K562 (cell line): ENCODE results near the gene TRIM4. TPM values are rescaled to one million over a fixed set of nuclear protein-coding genes. Genes with fewer than 3 reads are reported as not detected.
A peak's percentile ranks its signal among the peaks of the same experiment; 100 is the strongest.

Experiments used
- ATF1 ChIP-seq, 2 experiments: fragments of 450-650 bp in 1 of 2; IDR thresholded peaks; 2 replicates each; pipeline ENCODE4 v1.6.1; 2016; ENCODE audit warnings: missing compliant biosample characterization in 1 of 2, missing genetic modification characterization in 1 of 2
- CBFA2T2 ChIP-seq: fragments of 450-650 bp; conservative IDR thresholded peaks from 2 replicates; pipeline ENCODE4 v1.6.1; 2017; ENCODE audit warnings: mild to moderate bottlenecking
- CBX5 ChIP-seq: IDR thresholded peaks from 2 replicates; pipeline ENCODE4 v1.6.1; 2014; ENCODE audit warnings: low read depth, borderline replicate concordance
- GTF2A2 ChIP-seq: IDR thresholded peaks from 2 replicates; pipeline ENCODE4 v1.6.1; 2016; ENCODE audit warnings: mild to moderate bottlenecking, missing genetic modification characterization, missing compliant biosample characterization
- NFE2 ChIP-seq: IDR thresholded peaks from 2 replicates; pipeline ENCODE4 v1.6.1; 2014; ENCODE audit warnings: antibody characterized with exemption, low read depth
- POLR3G ChIP-seq: IDR thresholded peaks from 2 replicates; pipeline ENCODE4 v1.6.1; 2011; ENCODE audit not compliant: insufficient read length, insufficient replicate concordance; ENCODE audit errors: extremely low read depth
- RHOXF2B ChIP-seq: fragments of 250-450 bp; sonication (Bioruptor Pico); conservative IDR thresholded peaks from 2 replicates; pipeline ENCODE4 v1.5.1; 2021
- SIRT6 ChIP-seq: IDR thresholded peaks from one replicate; pipeline ENCODE4 v1.6.1; 2012; ENCODE audit warnings: low read depth, mild to moderate bottlenecking, control low read depth, inconsistent platforms, low read length, moderate library complexity
- SLC30A9 ChIP-seq: fragments of 250-450 bp; sonication (Bioruptor Pico); IDR thresholded peaks from 2 replicates; pipeline ENCODE4 v1.8.0; 2022; ENCODE audit warnings: mild to moderate bottlenecking, moderate library complexity
- STAT5A ChIP-seq: IDR thresholded peaks from 2 replicates; pipeline ENCODE4 v1.6.1; 2012; ENCODE audit warnings: low read length, inconsistent platforms, borderline replicate concordance
- ZNF143 ChIP-seq: sonication (generic); formaldehyde crosslinking; IDR thresholded peaks from 2 replicates; pipeline ENCODE4 v1.9.0; 2022; ENCODE audit warnings: mild to moderate bottlenecking, missing genetic modification reagents
- ZNF778 ChIP-seq: fragments of 450-650 bp; formaldehyde crosslinking; IDR thresholded peaks from 2 replicates; pipeline ENCODE4 v1.4.0; 2020; ENCODE audit warnings: mild to moderate bottlenecking, moderate library complexity
- polyA plus RNA-seq, 8 experiments: library from polyadenylated mRNA; depleted of rRNA in 4 of 8; stranded (reverse) in 5 of 8; unstranded in 3 of 8; fragments of >200 nt; fragmentation: Nextera tagmentation in 2 of 8; fragmentation: Illumina TruSeq in 1 of 8; extraction: Ambion mirVana in 2 of 8; extraction: Trizol in 1 of 8; gene quantifications; 2 replicates each; pipeline versions ENCODE4 v1.2.1 to v1.2.3, GENCODE V29; 2011 to 2014; ENCODE audit warnings: inconsistent platforms in 1 of 8, missing spikeins in 1 of 8
- total RNA-seq, 7 experiments: library from RNA; depleted of rRNA in 6 of 7; stranded (reverse); fragments of >200 nt in 6 of 7; fragmentation: Illumina TruSeq in 2 of 7; extraction: Trizol in 2 of 7; gene quantifications; 2 replicates each; pipeline versions ENCODE4 v1.2.1 to v1.2.3, GENCODE V29; 2011 to 2021; ENCODE audit warnings: low replicate concordance in 1 of 7
- TF ChIP-seq, protein P1 (sequence below): fragments of 450-650 bp; IDR thresholded peaks from 2 replicates; pipeline ENCODE4 v1.6.1; 2016; ENCODE audit warnings: low read depth, mild to moderate bottlenecking, moderate library complexity
- TF ChIP-seq, protein P2 (sequence below): sonication (generic); formaldehyde crosslinking; IDR thresholded peaks from 2 replicates; pipeline ENCODE4 v1.8.1; 2023; ENCODE audit warnings: mild to moderate bottlenecking, missing genetic modification reagents
- TF ChIP-seq, protein P3 (sequence below): fragments of 450-650 bp; formaldehyde crosslinking; IDR thresholded peaks from 2 replicates; pipeline ENCODE4 v1.4.0; 2022; ENCODE audit warnings: missing genetic modification characterization
- TF ChIP-seq, protein P4 (sequence below): fragments of 450-650 bp; formaldehyde crosslinking; conservative IDR thresholded peaks from 2 replicates; pipeline ENCODE4 v1.4.0; 2022; ENCODE audit warnings: mild to moderate bottlenecking, missing genetic modification characterization
- TF ChIP-seq, protein P5 (sequence below), 2 experiments: IDR thresholded peaks; 2 replicates each; pipeline ENCODE4 v1.6.1; 2012; ENCODE audit warnings: improper control_type of control experiment in 2 of 2, low read depth in 2 of 2, low read length in 2 of 2, borderline replicate concordance in 1 of 2
- TF ChIP-seq, protein P6 (sequence below): sonication (generic); formaldehyde crosslinking; IDR thresholded peaks from 2 replicates; pipeline ENCODE4 v1.8.0; 2022; ENCODE audit warnings: missing genetic modification reagents, mild to moderate bottlenecking, borderline replicate concordance

The TRIM4 gene
- total and polyA plus RNA-seq, 9 of the 15 experiments (the other 6 are each of a cell fraction or from before 2014, with no cell fraction given) = 6.2 to 28.3 (median 22.4) TPM

DNA sequence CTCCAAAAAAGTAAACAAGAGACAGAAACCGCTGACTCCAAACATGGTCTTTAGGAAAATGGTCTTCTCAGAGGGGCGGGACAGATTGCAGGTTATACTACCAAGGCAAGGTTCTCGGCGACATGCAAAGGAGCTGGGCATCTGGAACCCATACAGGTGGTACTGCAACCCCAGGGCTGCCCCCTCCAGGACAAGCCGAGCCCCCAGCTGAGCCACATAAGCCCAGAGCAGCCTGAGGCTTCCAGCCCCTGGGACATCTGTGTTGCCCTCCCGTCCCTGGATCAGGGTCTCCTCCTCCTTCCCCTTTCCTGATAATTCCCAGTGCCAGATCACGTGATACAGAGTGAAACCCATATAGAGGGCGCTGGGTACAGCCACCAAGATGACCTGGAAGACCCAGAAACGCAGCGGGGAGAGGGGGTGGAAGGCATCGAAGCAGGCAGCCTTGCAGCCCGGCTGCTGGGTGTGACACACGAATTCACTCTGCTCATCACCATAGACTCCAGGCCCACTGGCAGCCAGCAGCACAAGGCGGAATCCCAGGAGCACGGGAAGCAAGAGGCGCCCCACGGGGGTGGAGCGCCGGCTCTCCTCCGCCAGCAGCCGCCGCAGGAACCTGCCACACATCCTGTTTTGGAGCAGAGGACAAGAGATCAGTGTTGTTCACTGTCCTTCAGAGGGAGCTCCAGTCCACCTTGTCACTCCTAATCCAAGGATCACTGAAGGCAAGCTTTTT, 9.8 kb upstream of the TRIM4 start, which contains the start of gene GJC3 (continued):
- TF ChIP-seq GTF2A2 (tag) (no peak), POLR3G (no peak), NFE2 (no peak), SLC30A9 (no peak), SIRT6 (no peak), ZNF778 (CRISPR knock-in tag) (no peak), RHOXF2B (CRISPR knock-in tag) (no peak), STAT5A (no peak), ZNF143 (CRISPR knock-in tag) (no peak), ATF1 (CRISPR knock-in tag; IDR thresholded peaks at IDR 0.05) (no peak), ATF1 (tag; IDR thresholded peaks at IDR 0.05) (0 out of 2 replicates have a peak, but pooled peaks have one; percentile 12), CBFA2T2 (peak; percentile 56), CBX5 (no peak)
- TF ChIP-seq, protein P1, sequence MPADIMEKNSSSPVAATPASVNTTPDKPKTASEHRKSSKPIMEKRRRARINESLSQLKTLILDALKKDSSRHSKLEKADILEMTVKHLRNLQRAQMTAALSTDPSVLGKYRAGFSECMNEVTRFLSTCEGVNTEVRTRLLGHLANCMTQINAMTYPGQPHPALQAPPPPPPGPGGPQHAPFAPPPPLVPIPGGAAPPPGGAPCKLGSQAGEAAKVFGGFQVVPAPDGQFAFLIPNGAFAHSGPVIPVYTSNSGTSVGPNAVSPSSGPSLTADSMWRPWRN = no peak
- TF ChIP-seq, protein P2, sequence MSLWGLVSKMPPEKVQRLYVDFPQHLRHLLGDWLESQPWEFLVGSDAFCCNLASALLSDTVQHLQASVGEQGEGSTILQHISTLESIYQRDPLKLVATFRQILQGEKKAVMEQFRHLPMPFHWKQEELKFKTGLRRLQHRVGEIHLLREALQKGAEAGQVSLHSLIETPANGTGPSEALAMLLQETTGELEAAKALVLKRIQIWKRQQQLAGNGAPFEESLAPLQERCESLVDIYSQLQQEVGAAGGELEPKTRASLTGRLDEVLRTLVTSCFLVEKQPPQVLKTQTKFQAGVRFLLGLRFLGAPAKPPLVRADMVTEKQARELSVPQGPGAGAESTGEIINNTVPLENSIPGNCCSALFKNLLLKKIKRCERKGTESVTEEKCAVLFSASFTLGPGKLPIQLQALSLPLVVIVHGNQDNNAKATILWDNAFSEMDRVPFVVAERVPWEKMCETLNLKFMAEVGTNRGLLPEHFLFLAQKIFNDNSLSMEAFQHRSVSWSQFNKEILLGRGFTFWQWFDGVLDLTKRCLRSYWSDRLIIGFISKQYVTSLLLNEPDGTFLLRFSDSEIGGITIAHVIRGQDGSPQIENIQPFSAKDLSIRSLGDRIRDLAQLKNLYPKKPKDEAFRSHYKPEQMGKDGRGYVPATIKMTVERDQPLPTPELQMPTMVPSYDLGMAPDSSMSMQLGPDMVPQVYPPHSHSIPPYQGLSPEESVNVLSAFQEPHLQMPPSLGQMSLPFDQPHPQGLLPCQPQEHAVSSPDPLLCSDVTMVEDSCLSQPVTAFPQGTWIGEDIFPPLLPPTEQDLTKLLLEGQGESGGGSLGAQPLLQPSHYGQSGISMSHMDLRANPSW (CRISPR knock-in tag) = no peak
- TF ChIP-seq, protein P3, sequence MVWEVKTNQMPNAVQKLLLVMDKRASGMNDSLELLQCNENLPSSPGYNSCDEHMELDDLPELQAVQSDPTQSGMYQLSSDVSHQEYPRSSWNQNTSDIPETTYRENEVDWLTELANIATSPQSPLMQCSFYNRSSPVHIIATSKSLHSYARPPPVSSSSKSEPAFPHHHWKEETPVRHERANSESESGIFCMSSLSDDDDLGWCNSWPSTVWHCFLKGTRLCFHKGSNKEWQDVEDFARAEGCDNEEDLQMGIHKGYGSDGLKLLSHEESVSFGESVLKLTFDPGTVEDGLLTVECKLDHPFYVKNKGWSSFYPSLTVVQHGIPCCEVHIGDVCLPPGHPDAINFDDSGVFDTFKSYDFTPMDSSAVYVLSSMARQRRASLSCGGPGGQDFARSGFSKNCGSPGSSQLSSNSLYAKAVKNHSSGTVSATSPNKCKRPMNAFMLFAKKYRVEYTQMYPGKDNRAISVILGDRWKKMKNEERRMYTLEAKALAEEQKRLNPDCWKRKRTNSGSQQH (CRISPR knock-in tag) = no peak
- TF ChIP-seq, protein P4, sequence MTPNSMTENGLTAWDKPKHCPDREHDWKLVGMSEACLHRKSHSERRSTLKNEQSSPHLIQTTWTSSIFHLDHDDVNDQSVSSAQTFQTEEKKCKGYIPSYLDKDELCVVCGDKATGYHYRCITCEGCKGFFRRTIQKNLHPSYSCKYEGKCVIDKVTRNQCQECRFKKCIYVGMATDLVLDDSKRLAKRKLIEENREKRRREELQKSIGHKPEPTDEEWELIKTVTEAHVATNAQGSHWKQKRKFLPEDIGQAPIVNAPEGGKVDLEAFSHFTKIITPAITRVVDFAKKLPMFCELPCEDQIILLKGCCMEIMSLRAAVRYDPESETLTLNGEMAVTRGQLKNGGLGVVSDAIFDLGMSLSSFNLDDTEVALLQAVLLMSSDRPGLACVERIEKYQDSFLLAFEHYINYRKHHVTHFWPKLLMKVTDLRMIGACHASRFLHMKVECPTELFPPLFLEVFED (CRISPR knock-in tag) = no peak
- TF ChIP-seq, protein P5, sequence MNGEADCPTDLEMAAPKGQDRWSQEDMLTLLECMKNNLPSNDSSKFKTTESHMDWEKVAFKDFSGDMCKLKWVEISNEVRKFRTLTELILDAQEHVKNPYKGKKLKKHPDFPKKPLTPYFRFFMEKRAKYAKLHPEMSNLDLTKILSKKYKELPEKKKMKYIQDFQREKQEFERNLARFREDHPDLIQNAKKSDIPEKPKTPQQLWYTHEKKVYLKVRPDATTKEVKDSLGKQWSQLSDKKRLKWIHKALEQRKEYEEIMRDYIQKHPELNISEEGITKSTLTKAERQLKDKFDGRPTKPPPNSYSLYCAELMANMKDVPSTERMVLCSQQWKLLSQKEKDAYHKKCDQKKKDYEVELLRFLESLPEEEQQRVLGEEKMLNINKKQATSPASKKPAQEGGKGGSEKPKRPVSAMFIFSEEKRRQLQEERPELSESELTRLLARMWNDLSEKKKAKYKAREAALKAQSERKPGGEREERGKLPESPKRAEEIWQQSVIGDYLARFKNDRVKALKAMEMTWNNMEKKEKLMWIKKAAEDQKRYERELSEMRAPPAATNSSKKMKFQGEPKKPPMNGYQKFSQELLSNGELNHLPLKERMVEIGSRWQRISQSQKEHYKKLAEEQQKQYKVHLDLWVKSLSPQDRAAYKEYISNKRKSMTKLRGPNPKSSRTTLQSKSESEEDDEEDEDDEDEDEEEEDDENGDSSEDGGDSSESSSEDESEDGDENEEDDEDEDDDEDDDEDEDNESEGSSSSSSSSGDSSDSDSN (IDR thresholded peaks at IDR 0.05; ENCODE audit: borderline replicate concordance in 1 of 2, low read depth in 2 of 2, low read length in 2 of 2) = peak; percentile 55 to 88; a peak in 3 of 4 replicates
- TF ChIP-seq, protein P6, sequence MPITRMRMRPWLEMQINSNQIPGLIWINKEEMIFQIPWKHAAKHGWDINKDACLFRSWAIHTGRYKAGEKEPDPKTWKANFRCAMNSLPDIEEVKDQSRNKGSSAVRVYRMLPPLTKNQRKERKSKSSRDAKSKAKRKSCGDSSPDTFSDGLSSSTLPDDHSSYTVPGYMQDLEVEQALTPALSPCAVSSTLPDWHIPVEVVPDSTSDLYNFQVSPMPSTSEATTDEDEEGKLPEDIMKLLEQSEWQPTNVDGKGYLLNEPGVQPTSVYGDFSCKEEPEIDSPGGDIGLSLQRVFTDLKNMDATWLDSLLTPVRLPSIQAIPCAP = no peak
